Stimulated activated CD8-positive, alpha-beta memory T cell treated with anti-CD3 and anti-CD28 coated beads, Interleukin-7, amount 100 ng/mL, for 1 hour (primary cell): Measurements from ENCODE around the gene ZNF644.
"Not testable (repeated sequence)": the region's sequence is repeated elsewhere in the genome, so short reads cannot be mapped to it uniquely, and the experiment has no call there.

Experiments used
- DNase-seq, 2 donors: peaks; one replicate each; pipeline ENCODE4 v3.0.0-alpha.2; 2020; ENCODE audit warnings: low read depth in 2 of 2

Gene ZNF644

DNA sequence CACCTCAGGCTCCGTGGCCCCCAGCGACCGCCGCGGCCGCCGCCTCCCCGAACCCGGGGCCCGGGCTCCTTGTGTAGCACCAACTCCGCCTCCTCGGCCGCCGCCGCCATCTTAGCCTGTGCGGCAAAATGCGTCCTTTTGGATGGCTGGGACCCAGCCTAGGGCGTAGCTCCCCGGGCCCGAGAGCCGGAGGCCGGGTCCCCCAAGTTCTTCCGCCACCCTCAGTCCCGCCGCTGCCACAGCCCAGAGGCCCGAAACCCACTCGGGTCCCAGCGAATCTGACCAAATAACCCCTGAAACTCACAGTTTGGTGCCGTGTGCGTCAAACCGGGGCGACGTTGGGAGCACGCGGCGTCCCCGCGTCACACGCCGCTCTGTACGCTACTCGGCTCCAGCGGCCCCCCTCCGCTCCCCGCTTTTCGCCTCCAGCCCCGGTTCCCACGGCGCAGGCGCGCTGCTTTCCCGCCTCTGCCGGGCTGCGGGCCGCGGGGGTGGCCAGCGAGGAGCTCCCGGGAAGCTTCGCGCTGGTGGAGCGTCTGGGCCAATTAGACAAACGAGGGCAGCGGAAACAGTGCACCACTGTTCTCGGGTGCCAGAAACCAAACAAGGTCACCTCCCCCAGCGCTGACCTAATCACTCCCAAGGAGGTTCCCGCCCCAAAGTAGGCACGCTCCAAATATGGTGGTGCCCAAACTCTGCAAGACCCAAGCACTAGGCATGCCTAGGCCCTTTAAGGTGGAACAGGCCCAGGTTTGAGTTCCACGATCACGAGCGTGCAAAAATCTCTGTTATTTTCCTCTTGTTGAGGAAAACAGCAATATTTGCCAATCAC is at the start of gene ZNF644:
Gene ZNF644 (minus strand): TSS at position 350 of the 832 bp plus-strand sequence. CDS start 39,682 bp downstream, outside the sequence.
- peak; percentile 68 to 76 for DNase-seq

DNA sequence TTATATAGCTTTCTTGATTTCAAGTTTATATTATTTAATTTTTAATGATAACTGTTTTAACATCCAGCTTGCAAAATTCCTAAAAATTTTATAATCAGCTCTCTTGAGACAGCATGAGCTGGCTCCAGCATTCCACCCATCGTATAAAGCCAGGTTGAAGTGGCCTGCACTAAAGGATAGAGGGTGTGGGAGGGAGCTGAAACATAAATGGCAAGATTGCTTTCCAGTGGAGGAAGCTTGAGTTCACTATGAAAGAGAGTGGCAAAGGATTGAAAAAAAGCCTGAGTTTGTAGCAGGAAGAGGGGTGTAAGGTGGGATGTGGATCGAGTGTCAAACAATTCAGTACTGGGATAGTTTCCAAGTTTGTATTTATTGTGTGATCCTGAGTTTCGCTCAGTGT is 48.5 kb upstream of the ZNF644 start:
- no peak for DNase-seq

DNA sequence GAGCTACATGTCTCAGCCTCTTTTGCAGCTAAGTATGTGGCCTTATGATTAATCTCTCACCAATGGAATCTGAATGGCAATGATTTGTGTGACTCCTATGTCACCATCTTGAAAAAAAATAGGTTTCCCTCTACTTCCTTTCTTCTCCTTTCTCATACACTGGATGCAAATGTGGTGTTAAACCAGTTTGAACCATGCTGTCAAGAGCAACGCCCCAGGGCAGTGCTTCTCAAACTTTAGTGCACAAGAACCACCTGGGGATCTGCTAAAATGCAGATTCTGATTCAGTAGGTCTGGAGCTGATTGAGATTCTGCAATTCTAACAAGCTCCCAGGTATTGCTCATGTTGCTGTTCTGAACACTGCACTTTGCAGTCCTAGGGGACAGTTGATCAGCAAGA is 44.7 kb upstream of the ZNF644 start:
- DNase-seq: no peak

DNA sequence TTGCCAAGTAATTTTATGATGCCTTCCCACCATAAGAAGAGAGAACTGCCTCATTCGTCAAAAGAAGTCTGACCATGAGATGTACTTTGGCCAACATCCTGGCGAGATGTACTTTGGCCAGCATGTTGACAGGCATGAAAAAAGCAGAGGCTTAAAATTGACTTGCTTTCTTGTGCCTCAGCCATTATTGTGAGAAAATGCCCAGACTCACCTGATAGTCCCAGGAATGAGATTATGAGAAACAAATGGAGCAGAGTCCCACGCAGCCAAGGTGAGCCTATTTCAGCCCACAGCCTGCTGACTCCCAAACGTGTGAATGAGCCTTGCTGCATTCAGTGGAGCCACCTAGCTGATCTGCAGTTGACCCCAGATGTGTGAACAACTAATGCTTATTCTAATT is 43.5 kb upstream of the ZNF644 start:
- no peak for DNase-seq

DNA sequence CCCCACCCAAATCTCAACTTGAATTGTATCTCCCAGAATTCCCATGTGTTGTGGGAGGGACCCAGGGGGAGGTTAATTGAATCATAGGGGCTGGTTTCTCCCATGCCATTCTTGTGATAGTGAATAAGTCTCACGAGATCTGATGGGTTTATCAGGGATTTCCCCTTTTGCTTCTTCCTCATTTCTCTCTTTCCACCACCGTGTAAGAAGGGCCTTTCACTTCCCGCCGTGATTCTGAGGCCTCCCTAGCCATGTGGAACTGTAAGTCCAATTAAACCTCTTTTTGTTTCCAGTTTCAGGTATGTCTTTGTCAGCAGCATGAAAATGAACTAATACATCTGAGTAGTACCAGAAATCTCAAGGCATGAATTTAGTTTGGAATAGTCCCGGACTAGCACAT is 41.6 kb upstream of the ZNF644 start:
- DNase-seq: not testable (repeated sequence)

DNA sequence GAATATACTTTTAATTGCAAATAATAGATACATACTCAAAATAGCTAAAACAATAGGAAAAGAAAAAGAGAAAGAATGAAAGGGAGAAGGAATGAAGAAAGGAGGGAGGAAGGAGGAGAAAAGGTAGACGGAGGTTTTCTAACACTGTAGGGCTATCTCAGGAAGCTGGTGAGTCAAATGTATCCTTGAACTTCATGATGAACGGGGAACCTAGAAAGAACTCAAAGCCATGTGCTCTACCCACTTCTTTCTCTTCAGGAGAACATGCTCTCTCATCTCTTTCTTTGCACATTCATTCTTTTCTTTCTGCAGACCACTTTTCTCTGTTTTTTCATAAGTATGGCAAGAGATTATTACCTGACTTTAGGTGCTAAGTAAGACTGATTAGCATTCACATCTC is 37.3 kb upstream of the ZNF644 start:
- no peak for DNase-seq

DNA sequence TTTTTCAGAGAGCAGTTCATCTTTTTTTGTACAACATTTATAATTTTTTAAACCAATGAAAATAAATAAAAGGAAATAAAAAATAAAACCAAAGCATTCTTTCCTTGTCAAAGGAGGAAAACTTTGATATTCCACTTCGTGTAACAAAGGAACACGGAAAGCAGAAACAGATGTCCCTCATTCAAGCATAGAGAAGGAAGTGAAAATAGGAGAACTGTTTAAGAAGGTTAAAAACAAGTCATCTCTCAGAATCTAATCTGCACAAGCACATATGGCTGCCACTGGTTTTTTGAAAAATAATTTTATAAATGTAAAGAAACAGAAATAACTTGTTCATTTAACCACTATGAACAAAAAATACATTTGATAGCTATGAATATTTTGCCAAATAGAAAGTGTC is 35.9 kb upstream of the ZNF644 start:
- no peak for DNase-seq

DNA sequence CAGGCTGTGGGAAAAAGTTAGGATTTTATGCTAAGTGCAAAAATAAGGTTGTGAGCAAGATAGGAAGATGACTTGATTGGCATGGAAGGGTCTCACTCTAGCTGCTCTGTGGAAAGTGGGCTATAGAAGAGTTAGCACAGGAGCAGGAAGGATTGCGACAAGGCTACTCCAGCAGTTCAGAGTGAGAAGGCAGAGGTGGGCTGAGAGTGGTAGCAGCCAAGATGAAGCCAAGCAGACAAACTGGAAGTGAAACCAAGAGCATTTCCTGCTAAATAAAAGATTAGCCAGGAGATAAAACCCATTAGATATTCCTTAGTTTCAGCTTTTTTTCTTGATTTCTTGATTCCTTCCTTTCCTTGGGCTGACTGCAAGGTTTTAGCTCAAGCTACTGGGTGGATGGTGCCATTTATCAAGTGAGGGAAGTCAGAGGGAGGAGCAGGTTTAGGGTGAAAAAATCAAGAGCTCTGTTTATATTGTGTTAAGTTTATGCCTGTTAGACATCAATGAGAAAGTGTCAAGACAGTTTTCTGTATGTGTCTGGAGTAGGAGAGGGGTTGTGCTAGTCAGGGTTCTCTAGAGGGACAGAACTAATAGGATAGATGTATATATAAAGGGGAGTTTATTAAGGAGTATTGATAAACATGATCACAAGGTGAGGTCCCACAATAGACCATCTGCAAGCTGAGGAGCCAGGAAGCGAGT is 33.1 kb upstream of the ZNF644 start:
- no peak for DNase-seq

DNA sequence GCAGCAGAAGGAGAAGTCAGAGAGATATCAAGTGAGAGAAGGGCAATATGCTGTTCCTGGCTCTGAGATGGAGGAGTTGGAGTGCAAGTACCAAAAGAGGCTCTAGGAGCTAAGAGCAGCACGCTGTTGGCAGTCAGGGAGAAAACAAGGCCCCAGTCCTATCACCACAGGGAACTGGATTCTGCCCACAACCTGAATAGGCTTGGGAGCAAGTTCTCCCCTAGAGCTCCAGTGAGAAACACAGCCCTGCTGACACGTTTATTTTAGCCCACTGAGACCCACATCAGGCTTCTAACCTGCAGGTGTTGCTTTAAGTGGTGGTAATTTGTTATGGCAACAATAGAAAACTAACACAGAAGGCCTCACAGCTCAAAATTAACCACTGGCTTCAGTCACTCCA is 31.8 kb upstream of the ZNF644 start:
- DNase-seq: no peak

DNA sequence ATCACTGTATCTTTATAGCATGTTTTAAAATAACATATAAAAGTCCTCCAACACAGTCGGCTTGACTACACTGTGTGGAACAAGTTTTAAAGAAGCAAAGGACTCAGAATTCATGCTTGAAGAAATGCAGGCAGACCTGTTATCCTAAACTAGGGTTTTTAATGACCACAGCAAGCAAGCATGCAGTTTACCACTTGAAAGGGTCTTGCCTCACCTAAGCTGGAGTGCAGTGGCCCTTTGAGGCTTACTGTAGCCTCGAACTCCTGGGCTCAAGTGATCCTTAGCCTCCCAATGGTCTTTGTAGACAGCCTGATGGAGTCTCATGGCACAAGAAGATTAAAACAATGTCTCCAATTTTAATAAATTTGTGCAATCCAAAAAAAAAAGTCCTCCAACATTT is 27.7 kb upstream of the ZNF644 start:
- not testable (repeated sequence) for DNase-seq

DNA sequence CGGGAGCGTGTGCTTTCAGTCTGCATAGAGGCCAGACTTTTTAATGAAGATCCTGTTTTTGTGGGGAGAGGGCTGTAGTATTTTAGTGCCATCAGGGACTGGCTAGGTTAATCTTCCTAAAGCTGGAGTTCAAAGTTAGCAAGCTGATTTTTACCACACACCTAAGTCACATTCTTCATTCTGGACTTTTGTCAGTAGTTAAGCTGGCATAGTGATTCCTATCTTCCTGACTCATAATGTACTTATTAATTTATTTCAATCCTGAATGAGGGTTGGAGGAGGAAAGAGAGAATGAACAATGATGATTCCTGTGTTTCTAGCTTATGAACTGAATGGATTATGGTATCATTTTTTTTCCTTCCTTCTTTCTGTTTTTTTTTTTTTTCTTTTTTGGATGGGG is 24.9 kb upstream of the ZNF644 start:
- DNase-seq: no peak

DNA sequence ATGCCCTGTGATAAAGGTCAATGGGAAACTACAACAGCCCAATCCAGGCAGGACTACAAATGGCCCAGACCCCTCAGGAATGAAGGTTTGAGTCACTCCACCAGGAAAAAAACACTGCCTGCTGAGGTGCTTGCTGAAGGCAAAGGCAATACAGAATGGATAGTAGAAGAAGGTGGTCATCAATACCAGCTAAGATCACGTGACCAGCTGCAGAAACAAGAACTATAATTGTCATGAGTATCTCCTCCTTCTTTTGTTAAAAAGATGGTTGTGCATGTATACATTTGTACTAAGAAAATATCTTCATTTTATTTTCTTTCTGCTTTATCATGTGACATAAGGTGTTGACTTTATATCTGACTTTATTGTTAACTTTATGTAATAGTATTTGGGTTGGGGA is 23.4 kb upstream of the ZNF644 start:
- no peak for DNase-seq

DNA sequence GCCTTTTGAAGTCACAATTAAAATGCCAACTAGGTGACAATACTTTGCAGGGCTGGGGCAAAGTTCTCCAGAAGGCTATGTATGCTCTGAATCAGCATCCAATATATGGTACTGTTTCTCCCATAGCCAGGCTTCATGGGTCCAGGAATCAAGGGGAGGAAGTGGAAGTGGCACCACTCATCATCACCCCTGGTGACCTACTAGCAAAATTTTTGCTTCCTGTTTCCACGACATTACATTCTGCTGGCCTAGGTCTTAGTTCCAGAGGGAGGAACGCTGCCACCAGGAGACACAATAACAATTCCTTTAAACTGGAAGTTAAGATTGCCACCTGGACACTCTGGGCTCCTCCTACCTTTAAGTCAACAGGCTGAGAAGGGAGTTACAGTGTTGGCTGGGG is 22.9 kb upstream of the ZNF644 start:
- DNase-seq: not testable (repeated sequence)

DNA sequence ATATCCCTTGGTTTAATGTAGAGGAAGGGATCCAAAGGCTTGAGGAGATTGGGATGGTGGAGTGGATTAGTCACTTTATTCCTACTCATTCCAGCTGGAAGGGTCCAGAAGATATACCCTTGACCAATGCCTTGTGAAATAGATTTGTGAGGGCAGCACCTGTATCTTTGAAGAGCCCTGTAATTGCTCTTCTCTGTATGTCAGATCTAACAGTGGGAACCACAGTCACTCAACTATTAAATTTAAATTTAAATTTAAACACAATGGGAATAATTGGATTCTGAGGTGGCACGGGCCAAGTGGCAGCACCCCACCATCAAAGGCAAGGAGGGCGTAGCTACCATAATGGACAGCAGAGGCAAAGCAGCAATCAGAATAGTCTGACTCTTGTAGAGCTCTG is 20.5 kb upstream of the ZNF644 start:
- not testable (repeated sequence) for DNase-seq

DNA sequence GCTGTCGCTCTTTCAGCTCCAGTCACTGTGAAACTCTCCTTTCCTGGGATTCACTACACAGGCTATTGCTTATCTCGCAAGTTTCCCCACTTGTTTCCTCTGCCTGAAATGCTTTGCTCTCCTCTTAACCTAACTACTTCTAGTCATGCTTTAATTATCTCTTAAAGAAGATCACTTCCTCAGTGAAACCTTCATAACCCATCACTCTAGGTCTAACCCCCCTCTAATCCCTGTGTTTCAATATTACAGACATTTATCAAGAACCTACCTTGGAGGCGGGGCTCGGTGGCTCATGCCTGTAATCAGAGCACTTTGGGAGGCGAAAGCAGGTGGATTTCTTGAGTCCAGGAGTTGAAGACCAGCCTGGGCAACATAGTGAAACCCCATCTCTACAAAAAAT is 16.7 kb upstream of the ZNF644 start:
- DNase-seq: no peak

DNA sequence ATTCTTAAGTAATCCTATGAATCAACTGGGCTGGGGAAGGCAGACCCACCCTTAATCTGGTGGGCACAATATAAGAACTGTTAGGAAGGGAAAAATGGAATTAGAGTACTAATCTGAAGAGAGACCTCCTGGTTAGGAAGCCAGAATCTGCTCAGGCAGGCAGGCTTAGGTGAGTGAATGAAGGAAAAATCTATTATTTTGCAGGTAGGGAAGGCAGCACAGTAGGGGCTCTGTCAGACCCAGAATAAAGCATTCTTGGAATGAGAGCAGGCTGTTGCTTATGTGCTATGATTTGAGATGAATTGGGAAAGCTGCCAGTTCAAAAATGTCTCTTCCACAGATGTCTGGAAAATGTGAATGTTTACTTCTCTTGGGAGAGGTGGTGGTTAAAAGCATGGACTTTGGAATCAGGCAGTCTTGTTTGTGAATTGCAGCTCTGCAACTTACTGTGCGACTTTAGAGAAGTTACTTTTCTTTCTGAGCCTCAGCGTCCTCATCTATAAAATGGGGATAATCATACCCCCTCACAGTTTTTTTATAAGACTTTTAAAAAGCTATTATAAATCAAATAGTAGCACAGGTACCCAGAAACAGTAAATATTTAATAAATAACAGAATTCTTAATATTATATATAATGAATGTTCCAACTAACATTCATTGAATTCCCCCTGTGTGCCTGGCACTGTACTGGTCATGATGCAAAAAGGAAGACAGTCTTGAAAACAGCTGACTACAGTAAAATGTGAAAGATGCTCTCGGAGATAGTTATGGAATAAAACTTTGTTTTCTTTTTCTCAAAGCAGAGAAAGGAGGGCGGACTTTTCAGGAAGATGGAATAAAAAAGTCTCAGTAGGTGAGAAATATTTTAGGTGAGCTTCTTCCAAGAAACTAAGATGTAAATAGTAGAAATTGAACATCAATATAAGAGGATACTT is 15.3 kb upstream of the ZNF644 start:
- no peak for DNase-seq

DNA sequence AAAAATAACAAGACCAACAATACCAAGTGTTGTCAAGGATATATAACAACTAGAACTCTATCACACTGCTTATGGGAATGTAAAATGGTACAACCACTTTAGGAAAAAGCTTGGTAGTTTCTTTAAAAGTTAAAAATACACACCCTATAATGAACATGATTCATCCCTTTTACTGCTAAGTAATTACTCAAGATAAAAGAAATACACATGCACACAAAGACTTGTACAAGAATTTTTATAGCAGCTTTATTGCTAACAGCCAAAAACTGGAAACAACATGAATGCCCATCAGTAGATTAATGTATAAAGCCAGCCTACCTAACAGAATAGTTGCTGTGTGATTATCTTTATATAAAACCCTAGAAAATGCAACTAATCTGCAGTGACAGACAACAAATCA is 10.5 kb upstream of the ZNF644 start:
- no peak for DNase-seq

DNA sequence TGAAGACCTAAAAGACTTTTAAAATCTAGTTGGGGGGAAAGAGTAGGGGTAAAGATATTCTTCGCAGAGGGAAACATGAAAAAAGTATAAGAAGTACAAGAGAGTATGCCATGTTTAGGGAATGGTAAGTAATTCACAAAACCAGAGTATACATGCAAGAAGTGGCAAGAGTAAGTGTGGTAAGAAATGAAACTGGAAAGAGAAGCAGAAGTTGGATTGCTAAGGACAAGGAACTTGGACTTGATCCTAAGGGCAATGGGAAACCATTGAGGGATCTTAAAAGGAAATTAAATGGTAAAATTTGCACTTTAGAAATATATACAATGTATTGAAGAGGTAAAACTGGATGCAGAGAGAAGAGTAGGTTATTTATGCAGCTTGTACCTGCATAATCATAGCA is 9.2 kb upstream of the ZNF644 start:
- no peak for DNase-seq

DNA sequence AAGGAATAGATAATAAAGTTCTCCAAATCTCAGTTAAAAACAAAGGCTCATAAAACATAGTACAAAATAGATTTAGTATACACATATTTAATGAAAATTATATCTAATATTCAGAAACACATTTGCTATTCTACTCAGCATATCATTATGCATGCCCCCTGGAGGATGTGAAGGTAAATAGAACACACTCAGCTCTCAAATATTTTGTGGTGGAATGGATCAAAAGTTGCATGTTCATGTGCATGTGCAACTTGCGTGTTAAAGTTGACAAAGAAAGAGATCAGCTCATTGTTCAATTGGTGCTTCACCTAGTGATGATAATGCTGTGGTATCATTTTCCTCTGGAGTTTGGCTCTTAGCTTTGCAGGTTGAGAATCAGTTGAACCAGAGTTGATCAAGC is 4.9 kb upstream of the ZNF644 start:
- no peak for DNase-seq

DNA sequence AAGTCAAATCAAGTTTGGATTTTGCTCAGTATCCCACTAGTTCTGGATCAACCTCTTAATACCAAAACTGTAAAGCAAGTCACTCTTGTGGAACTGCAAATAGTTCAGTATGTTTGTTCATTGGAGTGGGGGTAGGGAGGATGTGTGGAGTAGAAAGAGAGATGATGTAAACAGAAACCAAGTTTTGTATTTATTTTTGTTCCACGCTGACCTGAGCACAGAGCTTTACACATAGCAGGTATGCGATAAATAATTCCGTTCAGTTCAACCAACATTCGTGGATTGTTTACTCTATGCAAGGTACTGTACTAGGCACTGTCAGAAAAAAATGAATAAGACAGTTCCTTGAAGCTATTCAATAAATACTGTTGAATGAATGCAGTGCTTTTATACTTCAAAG is 4.5 kb upstream of the ZNF644 start:
- no peak for DNase-seq

DNA sequence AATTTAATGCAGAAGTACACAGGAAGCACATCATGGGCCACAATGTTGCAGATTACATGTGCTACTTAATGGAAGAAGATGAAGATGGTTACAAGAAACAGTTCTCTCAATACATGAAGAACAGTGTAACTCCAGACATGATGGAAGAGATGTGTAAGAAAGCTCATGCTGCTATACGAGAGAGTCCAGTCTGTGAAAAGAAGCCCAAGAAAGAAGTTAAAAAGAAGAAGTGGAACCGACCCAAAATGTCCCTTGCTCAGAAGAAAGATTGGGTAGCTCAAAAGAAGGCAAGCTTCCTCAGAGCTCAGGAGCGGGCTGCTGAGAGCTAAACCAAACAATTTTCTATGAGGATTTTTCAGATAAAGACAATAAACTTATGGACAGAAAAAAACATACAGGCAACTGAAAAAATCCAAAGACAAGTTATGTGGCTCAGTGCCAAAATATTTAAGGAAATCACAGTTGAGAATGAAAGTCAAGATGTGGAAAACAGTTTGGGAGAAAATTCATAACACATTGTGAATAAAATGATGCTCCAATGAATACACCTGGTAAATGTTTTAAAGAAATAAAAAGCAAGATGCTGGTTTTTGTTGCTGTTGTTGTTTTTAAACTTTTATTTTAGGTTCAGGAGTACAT is 2.8 kb upstream of the ZNF644 start:
- no peak for DNase-seq

DNA sequence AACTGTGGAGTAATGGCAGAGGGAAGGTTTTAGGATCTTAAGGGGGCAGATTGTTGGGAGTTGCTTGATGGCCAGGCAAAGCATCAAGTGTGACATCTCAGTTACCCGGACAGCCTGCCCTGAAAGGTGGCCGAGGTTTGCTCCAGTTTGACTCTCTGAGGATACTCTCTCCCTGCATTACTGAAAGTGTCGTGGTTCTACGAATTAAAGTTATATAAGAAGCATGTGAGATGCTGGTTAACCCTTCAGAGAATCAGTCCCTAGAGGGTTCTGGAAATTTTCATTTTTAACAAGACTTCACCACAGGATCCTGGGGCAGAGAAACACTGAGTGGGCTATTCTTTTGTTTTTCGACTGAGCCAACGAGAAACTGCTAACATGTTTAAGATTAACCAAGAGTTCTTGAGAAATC is 689 bp upstream of the ZNF644 start:
- no peak for DNase-seq
